HG02610 (cell line): ENCODE measurements around the gene RIPPLY3.
"Not testable (repeated sequence)": the region's sequence is repeated elsewhere in the genome, so short reads cannot be mapped to it uniquely, and the experiment has no call there.

Source experiments
- ATAC-seq: cut with Tn5 transposase; IDR thresholded peaks from one replicate; pipeline ENCODE4 v1.9.1; 2021; ENCODE audit warnings: mild to moderate bottlenecking, moderate library complexity; ENCODE audit not compliant: unreplicated experiment

Gene RIPPLY3

GRCh38 chr21:36980280-36981048 is 26.0 kb upstream of the RIPPLY3 start:
- peak; percentile 44 for ATAC-seq

GRCh38 chr21:36981049-36981391 is 25.5 kb upstream of the RIPPLY3 start:
- ATAC-seq, result no peak

- no peak for ATAC-seq
Observed at GRCh38 chr21:36981977-36982700, 24.4 kb upstream of the RIPPLY3 start.

GRCh38 chr21:36985751-36986594 is 20.5 kb upstream of the RIPPLY3 start:
- no peak for ATAC-seq

GRCh38 chr21:36987845-36988244 is 18.7 kb upstream of the RIPPLY3 start:
- no peak for ATAC-seq

- ATAC-seq, result no peak
Observed at GRCh38 chr21:36988536-36988935, 18.0 kb upstream of the RIPPLY3 start.

GRCh38 chr21:36989199-36989698 is 17.3 kb upstream of the RIPPLY3 start:
- ATAC-seq, result not testable (repeated sequence)

GRCh38 chr21:36989699-36990507 is 16.6 kb upstream of the RIPPLY3 start:
- peak; percentile 89 for ATAC-seq

- no peak for ATAC-seq
Observed at GRCh38 chr21:36990508-36991205, 15.8 kb upstream of the RIPPLY3 start.

- ATAC-seq, result no peak
Observed at GRCh38 chr21:36992671-36993070, 13.8 kb upstream of the RIPPLY3 start.

GRCh38 chr21:36994501-36995158 is 11.9 kb upstream of the RIPPLY3 start:
- ATAC-seq, result no peak

GRCh38 chr21:36995285-36995684 is 11.2 kb upstream of the RIPPLY3 start:
- not testable (repeated sequence) for ATAC-seq

GRCh38 chr21:36999131-36999898 is 7.2 kb upstream of the RIPPLY3 start:
- no peak for ATAC-seq

GRCh38 chr21:37000381-37000780 is 6.1 kb upstream of the RIPPLY3 start:
- no peak for ATAC-seq

- no peak for ATAC-seq
Observed at GRCh38 chr21:37001441-37001840, 5.1 kb upstream of the RIPPLY3 start.

GRCh38 chr21:37002851-37003250 is 3.7 kb upstream of the RIPPLY3 start:
- ATAC-seq, result not testable (repeated sequence)

- not testable (repeated sequence) for ATAC-seq
Observed at GRCh38 chr21:37003917-37004316, 2.6 kb upstream of the RIPPLY3 start.
